ENCODE measurements around the gene PRKCE.

The PRKCE gene

DNA sequence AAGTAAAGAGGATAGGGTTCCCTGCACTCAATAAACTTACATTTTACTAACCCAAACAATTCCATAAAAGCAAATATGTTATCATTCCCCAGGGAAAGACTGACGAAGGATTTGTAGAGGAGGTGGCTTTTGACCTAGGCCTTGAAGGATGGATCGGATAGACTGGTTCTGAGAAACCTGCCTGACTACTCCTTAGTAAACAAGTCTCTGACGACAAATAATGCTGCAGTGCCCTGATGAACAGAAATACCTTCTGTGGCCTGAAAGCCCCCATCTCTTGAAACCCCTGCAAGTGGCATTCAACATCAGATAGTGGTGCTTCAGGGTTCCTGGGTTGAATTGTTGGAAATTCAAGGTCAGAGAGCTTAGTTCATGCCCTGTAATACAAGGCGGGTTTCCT is 19.2 kb downstream of the PRKCE start:
- no peak for DNase-seq

DNA sequence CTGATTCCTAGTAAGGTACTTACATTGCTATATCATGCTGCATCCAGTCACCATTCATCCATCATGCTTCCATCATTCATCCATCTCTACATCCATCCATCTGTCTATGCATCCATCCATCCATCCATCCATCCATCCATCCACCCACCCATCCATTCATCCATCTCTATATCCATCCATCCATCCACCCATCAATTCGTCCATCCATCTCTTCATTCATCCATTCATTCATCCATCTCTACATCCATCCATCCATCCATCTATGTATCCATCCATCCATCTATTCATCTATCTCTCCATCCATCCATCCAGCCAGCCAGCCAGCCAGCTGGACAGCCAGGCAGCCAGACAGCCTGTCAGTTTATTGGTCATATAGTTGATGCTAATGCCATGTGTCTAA is 20.7 kb downstream of the PRKCE start:
- DNase-seq, result no peak

DNA sequence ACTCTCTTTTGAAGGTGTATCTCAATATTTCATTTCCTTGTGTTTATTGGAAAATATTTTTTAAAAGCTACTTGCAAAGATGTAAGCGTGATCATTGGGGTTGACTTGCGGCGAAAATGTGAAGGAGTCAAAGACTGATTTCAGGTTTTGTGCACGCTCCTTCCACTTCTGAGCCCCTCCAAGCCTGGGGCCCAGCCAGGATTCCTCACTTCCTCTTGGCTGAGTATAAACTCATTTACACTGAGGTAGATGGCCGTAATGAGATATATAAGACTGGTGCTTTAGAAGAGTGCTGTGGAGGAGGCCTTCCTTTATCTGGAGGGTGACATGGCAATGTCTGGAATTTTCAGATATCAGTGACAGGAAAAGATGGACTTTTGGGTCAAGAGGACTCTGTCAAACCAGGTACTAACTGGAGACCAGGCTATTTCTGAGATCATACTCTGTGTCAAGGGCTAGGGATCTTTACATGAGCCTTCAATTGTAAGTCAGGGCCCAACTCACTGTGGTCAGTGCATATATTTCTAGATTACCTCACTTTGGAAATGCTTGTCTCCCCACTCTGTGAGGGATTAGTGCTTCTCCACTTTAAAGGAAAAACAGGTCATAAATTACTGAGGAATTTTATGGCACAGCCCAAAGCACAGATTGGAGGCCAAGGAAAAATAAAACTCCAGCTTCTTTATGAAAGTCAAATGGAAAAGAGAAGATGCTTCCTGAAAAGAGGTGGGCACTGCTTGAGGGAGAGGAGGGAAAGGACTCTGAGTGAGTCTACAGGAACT is 22.8 kb downstream of the PRKCE start:
- DNase-seq, result no peak

DNA sequence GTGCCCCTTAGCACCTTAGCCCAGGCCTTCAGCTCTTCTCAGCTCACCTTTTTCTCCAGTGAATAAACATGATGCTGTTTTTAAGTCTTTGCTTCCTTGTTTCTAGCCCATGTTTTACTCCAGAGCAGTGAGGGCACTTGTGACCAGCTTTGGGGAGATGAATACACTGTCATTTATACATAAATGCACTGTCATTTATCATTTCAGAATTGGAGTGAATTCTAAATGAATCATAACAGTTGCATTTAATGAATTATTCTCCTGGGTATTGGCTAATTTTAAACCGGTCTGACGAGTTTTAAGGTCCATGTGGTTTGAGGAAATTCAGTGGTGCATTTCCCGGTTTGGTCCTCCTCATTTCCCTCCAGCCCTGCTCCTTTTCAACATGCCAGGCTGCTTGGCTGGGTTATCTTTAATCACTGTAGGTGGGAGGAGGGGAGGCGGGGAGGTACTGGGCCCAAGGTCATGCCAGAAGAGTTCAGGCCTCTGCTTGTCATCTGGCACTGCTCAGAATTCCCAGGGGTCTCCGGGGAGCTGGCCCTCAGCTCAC is 23.9 kb downstream of the PRKCE start:
- DNase-seq, result peak; percentile 25

DNA sequence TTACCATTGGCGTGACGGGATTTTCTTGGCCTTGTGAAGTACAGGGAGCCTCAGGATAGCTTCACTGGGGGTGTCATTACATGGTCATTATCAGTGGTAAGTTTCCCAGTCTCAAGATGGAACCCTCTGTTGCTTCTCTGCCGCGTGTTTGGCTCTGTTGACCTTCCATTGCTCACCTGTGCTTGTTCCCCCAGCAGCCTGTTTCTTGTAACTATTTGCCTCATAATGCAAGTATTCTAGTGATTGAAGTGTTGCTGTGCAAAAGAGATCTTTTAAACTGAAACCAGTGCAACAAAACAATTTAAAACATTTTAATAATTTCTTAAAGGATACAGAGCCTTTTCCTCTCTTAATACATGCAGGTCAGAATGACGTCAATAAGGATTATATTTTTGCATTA is 24.6 kb downstream of the PRKCE start:
- no peak for DNase-seq

DNA sequence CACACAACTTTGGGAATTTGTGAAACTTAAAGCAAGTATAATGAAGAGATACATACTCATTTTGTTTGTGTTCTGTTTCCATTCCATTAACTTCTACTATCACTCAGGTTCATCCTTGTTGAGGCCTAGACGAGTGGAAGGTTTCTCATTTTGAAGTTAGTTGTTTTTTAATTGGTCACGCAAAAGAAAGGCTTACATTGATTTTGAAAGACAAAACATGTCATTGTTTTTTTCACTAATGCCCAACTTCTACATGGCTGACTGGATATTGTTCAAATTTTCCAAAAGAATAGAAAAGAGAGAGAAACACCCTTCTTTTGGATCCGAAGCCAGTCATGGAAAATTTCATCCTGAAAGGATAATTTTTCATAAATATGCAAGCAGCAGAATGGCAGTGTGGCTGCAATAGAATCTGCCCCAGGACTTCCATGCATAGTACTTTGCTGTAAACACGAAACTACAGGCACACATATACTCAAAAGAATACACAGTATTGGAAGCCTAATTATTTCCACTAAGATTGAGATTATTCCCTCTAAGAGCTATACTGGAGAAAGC is 27.4 kb downstream of the PRKCE start:
- no peak for DNase-seq

DNA sequence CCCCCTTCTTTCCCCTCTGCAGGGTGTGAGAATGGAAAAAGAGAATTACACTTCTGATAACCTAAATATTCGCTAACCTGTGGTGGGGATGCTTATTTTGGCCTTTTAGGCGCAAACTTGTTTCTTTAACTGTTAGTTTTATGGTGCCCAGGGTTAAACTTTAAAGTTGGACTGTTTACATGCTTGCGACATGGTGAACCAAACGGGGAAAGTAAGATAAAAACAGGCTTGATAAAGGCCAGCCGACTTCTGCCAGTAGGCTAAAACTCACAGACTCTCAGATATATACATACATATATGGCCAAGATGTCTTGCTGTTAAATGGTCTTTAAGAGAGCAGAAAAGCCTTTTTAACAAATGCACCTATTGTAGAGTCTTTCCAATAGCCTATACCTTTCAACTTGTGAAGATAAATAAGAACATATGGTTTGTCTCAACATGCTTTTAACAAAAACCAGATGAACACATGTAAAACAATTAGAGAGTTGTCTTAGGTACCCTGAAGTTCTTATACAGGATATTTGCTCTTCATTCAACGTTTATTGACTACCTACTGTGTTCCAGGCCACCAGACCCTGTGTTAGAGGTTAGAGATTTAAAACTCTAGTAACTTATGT is 29.0 kb downstream of the PRKCE start:
- DNase-seq, result no peak

DNA sequence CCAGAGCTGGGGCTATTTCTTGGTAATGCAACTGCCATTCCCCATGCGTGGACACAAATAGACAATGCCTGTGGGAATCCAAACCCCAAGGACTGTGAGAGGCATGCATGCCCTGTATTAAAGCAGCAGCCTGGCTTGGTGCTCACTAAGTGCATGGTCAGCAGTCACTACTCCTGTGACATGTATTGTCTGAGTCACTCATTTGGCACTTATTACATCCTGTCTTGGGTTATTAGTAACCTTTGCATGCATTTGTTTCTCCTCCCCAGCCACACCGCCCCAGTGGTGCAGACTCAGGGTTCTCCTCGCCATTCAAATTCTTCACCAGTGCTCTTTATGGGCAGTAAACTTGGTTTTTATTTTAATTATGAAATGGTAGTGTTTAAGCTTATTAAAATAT is 30.2 kb downstream of the PRKCE start:
- DNase-seq, result peak; percentile 75

DNA sequence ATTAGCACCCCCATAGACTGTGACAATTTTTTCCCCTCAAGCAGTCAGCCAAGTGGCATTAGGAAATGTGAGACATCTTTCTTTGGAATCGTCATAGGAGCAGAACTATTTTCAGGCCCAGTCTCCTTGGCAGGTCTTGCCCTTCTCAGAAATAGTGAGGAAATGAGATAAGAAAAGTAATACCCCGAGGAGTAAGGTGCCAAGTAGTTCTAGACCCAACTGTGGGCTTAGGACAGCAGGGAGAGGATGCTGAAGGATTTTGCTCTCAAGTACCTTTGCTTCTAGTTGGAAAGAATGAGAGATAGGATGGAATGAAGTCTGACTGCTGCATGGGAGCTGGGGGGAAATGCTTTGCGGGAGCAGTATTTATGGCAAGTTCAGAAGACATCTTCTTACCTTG is 31.8 kb downstream of the PRKCE start:
- no peak for DNase-seq

DNA sequence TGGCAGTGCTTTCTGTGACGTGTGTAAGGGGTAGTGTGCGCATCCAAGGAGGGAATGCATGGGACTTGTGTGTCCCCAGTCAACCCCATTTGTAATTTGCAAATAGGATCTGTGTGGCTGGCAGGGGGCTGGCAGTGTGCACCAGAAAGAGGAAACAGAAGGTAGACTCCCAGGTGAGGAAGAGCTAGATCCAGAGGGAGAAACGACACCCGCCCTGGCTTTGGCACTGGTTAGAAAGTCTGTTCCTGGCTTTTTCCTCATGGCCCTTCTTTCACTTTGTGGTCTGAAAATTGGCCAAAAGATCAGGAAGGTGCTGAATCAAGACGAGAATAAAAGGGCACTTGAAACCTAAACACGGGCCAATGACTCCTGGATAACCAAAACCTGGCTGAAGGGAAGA is 33.3 kb downstream of the PRKCE start:
- no peak for DNase-seq

DNA sequence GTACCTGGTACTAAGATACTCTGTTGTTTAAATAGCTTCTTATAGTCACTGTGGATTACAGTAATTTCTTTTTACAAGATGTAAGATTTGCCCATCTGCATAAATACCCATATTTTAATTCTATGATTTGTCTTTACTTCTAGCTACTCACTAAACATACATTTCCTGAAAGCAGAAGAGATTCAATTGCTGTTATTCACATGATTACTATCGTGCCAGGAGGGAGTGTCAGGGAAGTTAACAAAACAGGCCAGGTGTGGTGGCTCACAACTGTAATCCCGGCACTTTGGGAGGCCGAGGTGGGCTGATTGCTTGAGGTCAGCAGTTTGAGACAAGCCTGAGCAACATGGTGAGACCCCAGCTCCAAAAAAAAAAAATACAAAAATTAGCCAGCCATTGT is 33.8 kb downstream of the PRKCE start:
- DNase-seq, result no peak

DNA sequence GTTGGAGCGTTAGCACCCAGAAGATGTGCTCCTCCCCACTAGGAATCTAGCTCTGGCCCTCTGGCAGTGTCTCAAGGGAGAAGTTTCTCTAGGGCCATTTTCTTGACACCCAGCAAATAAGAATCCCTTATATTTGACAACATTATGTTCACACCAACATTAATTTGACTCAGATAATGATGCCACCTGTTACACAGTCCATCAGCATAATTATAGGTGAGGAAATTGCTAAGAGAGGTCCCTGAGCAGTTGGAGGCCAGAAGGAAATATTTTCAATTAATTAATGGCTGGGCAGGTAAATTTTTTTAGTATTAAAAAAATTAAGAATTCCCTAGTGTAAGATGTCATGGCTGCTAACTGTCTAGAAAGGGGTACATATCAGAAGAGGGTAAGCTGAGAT is 36.5 kb downstream of the PRKCE start:
- DNase-seq, result no peak

DNA sequence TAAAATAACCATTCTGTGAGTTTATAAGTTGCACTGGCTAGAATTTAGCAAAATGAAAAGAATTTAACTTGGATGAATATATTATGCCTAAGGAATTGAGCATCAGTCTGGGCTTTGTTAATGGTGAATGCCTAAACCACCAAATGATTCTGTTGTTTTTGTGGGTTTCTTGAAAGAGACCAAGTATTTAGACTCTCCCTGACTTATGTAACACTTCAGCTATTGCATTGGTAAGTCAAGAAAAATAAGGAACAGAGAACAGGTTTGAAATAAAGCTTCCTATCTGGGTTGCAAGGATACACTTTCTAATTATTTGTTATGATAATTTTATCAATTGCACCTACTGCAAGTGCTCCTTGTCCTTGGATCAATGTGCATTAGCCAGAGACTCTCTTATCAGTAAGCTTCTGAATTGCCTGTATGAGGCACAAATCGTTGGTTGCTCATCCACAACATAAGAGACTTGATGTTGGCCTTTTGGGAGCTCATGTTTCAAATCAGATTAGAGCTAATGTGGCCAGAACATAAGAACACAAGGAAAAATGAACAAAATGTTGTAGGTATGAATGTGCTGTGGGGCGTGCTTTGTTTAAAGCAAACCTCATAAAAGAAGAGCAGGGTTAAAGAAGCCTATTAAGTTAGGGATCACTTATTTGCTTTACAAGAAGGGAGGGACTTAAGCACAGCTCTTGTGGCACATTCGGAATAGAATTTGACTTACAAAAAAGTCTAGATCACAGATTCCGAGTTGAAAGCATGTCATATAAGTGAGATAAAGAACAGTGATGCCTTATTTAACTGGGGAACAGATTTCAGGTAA is 37.2 kb downstream of the PRKCE start:
- no peak for DNase-seq

DNA sequence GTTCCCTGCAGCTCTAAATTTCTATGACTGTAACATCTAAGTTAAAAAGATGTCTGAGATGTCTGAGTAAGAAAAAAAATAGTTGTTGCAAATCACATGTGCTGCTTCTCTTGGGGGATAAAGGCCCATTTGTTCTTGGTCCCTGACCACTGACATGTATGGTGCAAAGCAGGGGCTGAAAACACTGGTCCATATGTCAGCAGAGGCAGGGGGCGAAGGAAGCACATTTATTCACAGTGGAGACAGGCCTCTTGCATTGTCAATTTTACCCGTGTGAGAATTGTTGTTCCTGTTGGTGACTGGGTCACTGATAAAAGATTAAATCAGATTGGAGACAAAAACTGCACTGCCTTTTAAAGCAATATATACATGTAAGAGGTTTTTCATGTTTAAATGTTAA is 38.8 kb downstream of the PRKCE start:
- DNase-seq, result no peak

DNA sequence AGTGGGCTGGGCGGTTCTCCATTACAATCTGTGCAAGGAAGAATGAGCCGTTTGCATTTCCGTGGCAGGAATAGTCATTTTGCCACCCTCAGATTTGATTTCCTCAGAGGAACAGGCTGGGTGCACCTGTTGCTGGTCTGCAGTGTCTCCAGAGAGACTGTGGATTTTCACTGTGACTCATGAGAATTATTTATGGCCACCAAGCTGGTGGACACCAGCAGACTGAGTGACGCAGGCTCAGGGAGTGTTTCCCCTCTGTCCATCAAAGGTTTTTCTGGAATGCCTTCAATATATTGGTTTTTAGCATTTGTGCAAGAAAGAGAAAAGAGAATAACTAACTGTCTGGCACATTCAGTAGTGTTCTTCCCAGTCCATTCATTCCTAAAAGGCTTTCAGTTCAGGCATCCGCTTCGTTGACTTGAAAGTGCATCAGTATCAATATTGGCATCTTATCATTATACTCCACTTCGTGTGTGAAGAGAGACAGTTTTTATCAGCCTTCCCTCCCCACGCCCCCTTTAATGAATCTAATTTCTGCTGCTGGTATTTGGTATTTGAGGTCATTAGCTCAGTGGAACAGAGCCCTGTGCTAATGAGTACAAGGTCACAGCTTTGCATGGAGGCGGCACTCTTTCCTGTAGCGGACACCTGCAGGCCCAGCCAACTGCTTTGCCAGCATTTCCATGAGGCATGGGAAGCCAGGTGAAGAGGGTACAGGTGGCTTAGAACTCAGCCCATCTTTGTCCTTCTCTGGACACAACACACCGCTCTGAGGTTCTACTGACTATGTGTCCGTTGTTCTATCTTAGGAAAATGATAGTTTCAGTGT is 39.9 kb downstream of the PRKCE start:
- DNase-seq, result no peak

DNA sequence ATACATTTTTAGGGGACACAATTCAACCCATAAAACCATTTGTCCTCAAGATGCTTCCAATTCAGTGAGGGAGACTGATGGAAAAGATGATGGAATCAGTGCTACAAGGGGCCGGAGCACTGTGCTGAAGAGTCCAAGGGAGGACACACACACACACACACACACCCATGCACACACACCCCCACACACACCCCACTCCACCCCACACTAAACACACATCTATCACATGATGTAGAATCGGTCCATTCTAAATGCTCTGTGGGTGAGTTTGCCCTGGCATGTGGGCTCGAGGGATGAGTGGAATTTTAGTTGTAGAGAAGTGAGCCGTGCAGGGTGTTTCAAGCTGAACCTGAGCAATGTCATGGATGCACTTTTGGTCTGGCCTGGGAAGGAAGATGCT is 41.1 kb downstream of the PRKCE start:
- no peak for DNase-seq

DNA sequence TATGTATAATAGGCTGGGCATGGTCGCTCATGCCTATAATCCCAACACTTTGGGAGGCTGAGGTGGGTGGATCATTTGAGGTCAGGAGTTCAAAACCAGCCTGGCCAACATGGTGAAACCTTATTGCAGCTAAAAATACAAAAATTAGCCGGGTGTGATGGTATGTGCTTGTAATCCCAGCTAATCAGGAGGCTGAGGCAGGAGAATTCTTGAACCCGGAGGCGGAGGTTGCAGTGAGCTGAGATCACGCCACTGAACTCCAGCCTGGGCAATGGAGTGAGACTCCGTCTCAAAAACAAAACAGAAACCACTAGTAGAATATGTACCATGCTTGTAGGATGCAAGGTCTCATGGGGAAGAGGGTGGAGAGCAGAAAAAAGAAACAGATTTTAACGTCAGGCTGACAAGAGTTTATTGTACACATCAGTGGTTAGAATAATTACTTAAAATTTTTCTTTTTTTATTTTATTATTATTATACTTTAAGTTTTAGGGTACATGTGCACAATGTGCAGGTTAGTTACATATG is 44.1 kb downstream of the PRKCE start:
- peak; percentile 6 for DNase-seq

DNA sequence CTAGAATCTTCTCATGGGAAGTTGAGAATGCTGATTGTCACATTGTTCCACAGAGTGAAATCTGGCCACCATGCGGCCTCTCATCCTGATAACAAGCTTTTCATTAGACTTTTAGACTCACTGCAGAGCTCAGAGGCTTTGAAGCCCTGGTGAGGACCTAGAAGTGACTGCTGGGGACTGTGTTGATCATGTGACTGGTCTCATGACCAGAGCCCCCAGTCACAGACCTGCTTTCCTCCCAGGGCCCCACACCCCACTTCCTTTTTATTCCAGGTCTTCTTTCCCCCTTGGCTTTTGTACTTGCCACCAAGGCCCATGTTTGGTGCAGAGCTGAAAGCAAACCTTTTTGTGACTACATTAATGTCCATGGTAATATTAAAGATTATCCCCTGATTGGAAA is 45.2 kb downstream of the PRKCE start:
- no peak for DNase-seq

DNA sequence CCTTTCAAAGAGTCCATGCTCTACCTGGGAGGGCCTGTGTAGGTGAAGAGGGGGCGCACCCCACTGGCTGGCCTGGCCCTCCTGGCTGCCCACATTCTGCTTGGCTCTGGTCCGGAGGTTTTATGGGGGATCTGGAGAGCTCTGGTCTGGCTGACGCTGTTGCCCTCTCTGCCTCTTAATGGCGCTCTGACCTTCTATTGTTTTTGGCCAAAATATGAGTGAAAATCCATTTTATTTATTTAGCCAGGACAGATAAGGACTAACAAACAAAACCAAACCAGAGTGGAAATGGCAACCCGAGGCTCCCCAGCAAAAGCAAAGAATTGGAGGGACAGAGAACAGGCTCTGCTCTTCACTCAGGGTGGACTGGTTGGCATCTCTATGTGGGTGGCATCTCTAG is 45.7 kb downstream of the PRKCE start:
- no peak for DNase-seq

DNA sequence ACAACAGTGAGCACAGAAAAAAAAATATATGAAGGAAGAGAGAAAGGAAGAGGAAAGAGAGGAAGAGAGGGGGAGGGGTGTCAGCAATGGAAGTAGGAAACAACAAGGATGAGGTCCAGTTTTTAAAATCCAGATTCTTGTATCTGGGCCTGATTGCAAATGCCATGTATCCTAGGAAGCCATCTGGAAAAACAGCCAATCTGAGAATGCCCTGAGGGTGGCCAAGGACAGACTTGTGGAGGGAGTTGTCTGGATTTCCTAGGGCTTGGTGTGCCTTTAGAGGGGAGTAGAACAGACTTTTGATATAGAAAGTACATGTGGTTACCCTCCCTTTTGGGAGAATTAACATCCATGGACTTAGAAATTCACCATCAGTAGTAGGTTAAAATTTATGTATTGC is 47.1 kb downstream of the PRKCE start:
- DNase-seq, result no peak

DNA sequence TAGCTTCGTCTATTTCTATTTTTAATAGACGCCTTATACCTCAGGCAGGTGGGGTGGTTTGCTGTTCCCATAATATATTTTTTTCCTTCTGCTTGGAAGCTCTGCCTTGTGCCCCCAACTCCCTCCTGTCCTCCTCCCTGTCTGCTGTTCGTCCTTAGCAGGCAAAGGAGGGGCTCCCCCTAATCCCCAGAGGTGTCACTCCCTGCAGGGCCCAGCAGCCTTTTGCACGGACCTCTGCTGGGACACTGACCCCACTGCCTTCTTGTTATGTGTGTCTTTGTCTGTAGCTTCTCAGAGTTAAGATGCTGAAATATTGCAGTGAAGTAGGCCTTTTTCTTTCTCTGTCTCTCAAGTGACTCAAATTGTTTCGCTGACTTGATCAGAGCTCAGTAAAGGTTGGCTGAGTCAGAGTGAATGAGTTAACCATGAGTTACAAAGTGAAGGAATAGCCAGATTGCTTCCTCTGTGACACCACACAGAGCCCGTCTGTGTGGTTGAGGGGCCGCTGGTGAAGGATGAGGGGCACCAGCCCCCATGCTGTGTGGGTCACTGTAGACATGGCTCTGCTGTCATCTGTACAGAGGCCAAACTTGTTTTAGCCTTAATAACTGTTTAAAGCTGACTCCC is 47.7 kb downstream of the PRKCE start:
- DNase-seq, result peak; percentile 75

Measured in kidney glomerular epithelial cell (primary cell).